Diencephalon (tissue), 1 donor: ENCODE data around the gene CRISP1. TPM values are rescaled to one million over a fixed set of nuclear protein-coding genes. Genes with fewer than 3 reads are reported as not detected.

Source experiments
- total RNA-seq: library from RNA; depleted of rRNA; stranded (reverse); fragments of >200 nt; gene quantifications from one replicate; pipeline ENCODE4 v1.2.3, GENCODE V29; 2014

The CRISP1 gene, protein sequence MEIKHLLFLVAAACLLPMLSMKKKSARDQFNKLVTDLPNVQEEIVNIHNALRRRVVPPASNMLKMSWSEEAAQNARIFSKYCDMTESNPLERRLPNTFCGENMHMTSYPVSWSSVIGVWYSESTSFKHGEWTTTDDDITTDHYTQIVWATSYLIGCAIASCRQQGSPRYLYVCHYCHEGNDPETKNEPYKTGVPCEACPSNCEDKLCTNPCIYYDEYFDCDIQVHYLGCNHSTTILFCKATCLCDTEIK
- total RNA-seq: not detected

GRCh38 chr6:49866485-49866943 is at the start of gene CRISP1:
TSS of gene CRISP1 (minus strand) at chr6:49866535. CDS start at chr6:49857400, 9,135 bp downstream.

DNA sequence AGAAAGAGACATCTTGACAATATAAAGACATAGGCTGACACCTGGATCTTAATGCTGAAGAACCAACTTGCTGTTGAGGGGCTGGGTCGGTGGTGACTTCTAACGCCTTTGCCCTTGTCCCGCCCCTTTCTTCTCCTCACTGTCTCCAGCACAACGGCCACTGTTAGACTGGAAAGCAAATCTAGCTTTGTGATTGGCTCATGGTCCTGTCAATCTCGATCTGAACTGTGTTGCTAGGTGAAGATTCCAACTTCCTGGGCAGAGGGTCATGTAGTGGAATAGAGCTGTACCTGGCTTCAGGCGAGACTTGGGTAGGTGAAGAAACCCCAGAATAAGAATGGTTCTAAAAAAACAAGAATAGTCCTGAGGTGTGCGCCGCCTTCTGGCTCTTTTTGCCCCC is 79.2 kb downstream of the CRISP1 start, which contains the start of gene PGK2:
TSS of gene PGK2 (minus strand) at position 110 of the 400 bp plus-strand sequence. CDS start at position 12, 98 bp downstream.

Other genes starting within 250 kb of the CRISP1 start
- 0.92 TPM for gene RHAG, start 229.7 kb downstream of the CRISP1 start, total RNA-seq
- gene CRISP2, start 153.0 kb downstream of the CRISP1 start, total RNA-seq: 1.6 TPM
- gene CRISP3, start 122.1 kb downstream of the CRISP1 start, total RNA-seq: not detected
- not detected for gene PGK2, start 79.2 kb downstream of the CRISP1 start, total RNA-seq
- not detected for gene DEFB114, start 97.6 kb upstream of the CRISP1 start, total RNA-seq
- gene DEFB113, start 103.1 kb upstream of the CRISP1 start, total RNA-seq: not detected
- not detected for gene DEFB110, start 155.5 kb upstream of the CRISP1 start, total RNA-seq
- gene DEFB112, start 183.4 kb upstream of the CRISP1 start, total RNA-seq: not detected